GM10248 (cell line): ENCODE measurements around the gene ISG20.
"Not testable (repeated sequence)": the region's sequence is repeated elsewhere in the genome, so short reads cannot be mapped to it uniquely, and the experiment has no call there.

ENCODE experiments used
- CTCF ChIA-PET: fragments of 300-600 bp; sonication (Branson Sonifier 250); formaldehyde crosslinking; extraction: SDS; loops from one replicate; lab custom pipeline; 2021; ENCODE audit warnings: antibody characterized with exemption; lab: Yijun Ruan, JAX
- POLR2A ChIA-PET: fragments of 350-650 bp; sonication (Branson Sonifier 250); formaldehyde crosslinking; extraction: SDS; loops from one replicate; lab custom pipeline; 2020; ENCODE audit warnings: antibody characterized with exemption; lab: Yijun Ruan, JAX
- DNase-seq: peaks from one replicate; pipeline ENCODE4 v3.0.0; 2012; ENCODE audit errors: extremely low spot score
- TF ChIP-seq, protein P1 (sequence below): IDR thresholded peaks from 2 replicates; pipeline ENCODE4 v1.5.1; 2012; ENCODE audit warnings: mild to moderate bottlenecking, low read depth; ENCODE audit errors: extremely low read depth, missing control alignments, control extremely low read depth

The ISG20 gene

GRCh38 chr15:88628018-88628654 lies 10.7 kb upstream of the ISG20 start:
- ChIA-PET POLR2A (interaction anchor here (0.6 kb wide), 1 partner anchor 13 kb away, joined by 6 read pairs; no protein-coding TSS in a partner anchor), CTCF (interaction anchor here (0.8 to 2.0 kb wide), 2 partner anchors 10 kb away, joined by 4 to 6 read pairs; partner anchors contain the start of gene ISG20)
- DNase-seq = no peak
- TF ChIP-seq, protein P1, sequence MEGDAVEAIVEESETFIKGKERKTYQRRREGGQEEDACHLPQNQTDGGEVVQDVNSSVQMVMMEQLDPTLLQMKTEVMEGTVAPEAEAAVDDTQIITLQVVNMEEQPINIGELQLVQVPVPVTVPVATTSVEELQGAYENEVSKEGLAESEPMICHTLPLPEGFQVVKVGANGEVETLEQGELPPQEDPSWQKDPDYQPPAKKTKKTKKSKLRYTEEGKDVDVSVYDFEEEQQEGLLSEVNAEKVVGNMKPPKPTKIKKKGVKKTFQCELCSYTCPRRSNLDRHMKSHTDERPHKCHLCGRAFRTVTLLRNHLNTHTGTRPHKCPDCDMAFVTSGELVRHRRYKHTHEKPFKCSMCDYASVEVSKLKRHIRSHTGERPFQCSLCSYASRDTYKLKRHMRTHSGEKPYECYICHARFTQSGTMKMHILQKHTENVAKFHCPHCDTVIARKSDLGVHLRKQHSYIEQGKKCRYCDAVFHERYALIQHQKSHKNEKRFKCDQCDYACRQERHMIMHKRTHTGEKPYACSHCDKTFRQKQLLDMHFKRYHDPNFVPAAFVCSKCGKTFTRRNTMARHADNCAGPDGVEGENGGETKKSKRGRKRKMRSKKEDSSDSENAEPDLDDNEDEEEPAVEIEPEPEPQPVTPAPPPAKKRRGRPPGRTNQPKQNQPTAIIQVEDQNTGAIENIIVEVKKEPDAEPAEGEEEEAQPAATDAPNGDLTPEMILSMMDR = no peak

DNA sequence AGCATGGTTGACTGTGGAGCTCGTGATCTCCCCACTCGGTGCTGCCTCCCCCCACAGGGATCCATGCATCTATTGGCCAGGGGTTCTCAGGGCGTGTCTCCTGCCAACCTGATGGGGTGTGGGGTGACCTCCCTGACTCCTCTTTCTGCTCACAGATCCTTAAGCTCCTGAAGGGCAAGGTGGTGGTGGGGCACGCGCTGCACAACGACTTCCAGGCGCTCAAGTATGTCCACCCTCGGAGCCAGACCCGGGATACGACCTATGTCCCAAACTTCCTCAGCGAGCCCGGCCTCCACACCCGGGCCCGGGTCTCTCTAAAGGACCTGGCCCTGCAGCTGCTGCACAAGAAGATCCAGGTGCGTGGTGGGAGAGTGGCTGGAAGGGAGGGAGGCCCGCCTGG lies 9.7 kb upstream of the ISG20 start:
- ChIA-PET CTCF (no interaction called here), POLR2A (interaction anchor here (0.6 kb wide), 1 partner anchor 12 kb away, joined by 6 read pairs; no protein-coding TSS in a partner anchor)
- no peak for DNase-seq
- TF ChIP-seq, protein P1 = no peak

DNA sequence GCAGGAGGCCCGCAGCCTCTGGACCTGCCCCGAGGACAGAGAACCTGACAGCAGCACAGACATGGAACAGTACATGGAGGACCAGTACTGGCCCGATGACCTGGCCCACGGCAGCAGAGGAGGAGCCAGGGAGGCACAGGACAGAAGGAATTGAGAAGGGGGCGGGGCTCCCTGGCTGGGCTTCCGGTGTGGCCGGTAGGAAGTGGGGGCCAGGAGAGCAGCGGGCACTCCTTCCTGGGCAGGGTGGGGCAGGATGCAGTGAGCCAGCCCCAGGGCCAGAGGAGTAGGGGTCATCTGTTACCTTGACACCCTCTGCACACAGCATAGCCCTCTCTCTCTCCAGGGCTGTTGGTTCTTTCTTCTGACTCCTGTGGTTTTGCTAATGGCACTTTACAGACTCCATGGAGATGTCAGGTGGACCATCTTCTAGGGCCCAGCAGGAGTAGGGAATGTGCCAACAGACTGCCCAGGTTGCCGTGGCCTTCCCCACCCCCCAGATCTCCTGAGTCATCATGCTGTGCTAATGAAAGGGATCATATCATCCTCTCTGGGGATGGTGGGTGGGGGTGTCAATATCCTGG lies 8.6 kb upstream of the ISG20 start:
- no peak for DNase-seq
- TF ChIP-seq, protein P1 = no peak
- ChIA-PET CTCF (interaction anchor here (1.4 kb wide), 1 partner anchor 8 kb away, joined by 7 read pairs; the partner anchor contains the start of gene AEN), POLR2A (no interaction called here)

- ChIA-PET POLR2A (no interaction called here), CTCF (interaction anchor here (1.2 to 1.4 kb wide), 2 partner anchors 9 to 26 kb away, joined by 7 read pairs; partner anchors contain the start of gene AEN)
- no peak for DNase-seq
- TF ChIP-seq, protein P1 = no peak
Measured at GRCh38 chr15:88630798-88631463, 7.9 kb upstream of the ISG20 start.

DNA sequence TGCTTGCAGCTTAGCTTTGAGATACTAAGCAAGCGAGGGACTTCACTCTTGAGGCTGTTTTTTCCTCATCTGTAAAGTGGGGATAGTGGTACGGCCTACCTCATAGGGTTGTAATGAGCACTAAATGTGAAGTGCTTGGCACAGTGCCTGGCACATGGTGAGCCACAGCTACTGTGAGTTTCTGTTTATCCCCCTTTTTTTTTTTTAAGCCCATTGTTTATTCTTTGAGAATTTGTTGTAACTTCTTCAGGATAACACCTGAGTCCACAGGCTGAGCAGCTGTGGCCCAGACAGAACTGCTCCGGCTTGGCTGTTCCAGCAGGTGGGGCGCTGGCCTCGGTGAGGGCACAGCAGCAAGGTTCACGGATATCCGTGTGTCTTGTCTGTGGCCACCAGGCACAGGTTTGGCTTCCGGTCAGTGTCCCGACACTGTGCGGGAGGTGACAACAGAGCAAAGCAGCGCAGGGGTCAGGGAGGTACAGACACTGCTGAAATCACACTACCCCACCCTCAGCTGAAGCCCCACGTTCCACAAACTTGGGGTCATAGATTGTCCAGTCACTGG lies 7.3 kb upstream of the ISG20 start:
- ChIA-PET POLR2A (no interaction called here), CTCF (interaction anchor here (1.0 to 1.4 kb wide), 3 partner anchors 10 to 26 kb away, joined by 3 to 7 read pairs (median 7); partner anchors contain the start of gene AEN)
- TF ChIP-seq, protein P1 = no peak
- no peak for DNase-seq

DNA sequence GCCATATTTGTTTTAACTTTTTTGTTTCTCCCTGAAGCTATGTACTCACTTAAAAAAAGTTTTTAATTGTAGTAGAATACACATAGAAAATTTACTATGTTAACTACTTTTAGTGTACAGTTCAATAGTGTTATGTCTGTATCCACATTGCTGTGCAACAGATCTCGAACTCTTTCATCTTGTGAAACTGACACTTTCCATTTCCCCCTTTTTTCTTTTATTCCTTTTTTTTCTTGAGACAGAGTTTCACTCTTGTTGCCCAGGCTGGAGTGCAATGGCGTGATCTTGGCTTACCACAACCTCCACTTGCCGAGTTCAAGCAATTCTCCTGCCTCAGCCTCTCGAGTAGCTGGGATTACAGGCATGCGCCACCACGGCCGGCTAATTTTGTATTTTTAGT lies 6.0 kb upstream of the ISG20 start:
- not testable (repeated sequence) for DNase-seq
- ChIA-PET POLR2A (interaction anchor here (0.6 kb wide), 1 partner anchor 333 kb away, joined by 3 read pairs; no protein-coding TSS in a partner anchor), CTCF (interaction anchor here (1.6 to 7.0 kb wide), 2 partner anchors 8 to 24 kb away, joined by 4 to 73 read pairs; no protein-coding TSS in a partner anchor)
